ENCODE measurements around the gene MGAT5B. TPM values are rescaled to one million over a fixed set of nuclear protein-coding genes. Genes with fewer than 3 reads are reported as not detected.

Gene MGAT5B
- total RNA-seq, 1 experiment from 2014 or later: 1.0 TPM

GRCh38 chr17:76871668-76872067 lies 3.5 kb downstream of the MGAT5B start:
- peaks cover 19% of the 10 kb centered on the region for H3K27me3 Mint-ChIP-seq (ENCODE audit: unreplicated experiment)
- DNase-seq: no peak
- no peaks in the 10 kb centered on the region for H3K9me3 Mint-ChIP-seq (ENCODE audit: low read depth, unreplicated experiment)
- TF ChIP-seq, protein P1, sequence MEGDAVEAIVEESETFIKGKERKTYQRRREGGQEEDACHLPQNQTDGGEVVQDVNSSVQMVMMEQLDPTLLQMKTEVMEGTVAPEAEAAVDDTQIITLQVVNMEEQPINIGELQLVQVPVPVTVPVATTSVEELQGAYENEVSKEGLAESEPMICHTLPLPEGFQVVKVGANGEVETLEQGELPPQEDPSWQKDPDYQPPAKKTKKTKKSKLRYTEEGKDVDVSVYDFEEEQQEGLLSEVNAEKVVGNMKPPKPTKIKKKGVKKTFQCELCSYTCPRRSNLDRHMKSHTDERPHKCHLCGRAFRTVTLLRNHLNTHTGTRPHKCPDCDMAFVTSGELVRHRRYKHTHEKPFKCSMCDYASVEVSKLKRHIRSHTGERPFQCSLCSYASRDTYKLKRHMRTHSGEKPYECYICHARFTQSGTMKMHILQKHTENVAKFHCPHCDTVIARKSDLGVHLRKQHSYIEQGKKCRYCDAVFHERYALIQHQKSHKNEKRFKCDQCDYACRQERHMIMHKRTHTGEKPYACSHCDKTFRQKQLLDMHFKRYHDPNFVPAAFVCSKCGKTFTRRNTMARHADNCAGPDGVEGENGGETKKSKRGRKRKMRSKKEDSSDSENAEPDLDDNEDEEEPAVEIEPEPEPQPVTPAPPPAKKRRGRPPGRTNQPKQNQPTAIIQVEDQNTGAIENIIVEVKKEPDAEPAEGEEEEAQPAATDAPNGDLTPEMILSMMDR (IDR thresholded peaks at IDR 0.05; ENCODE audit: unreplicated experiment): no peak
- H3K36me3 Mint-ChIP-seq (ENCODE audit: insufficient read depth, unreplicated experiment): peaks cover 25% of the 10 kb centered on the region
- CTCF ChIA-PET: interaction anchor here (0.7 to 2.1 kb wide), 6 partner anchors 15 to 343 kb away, joined by 3 to 12 read pairs (median 4); no protein-coding TSS in a partner anchor
- H3K4me1 Mint-ChIP-seq (ENCODE audit: low read depth, unreplicated experiment): peaks cover 30% of the 10 kb centered on the region
- no peak overlapping the region for H3K27ac Mint-ChIP-seq (ENCODE audit: unreplicated experiment)
- intact Hi-C loops (cut with micrococcal nuclease; ENCODE audit: unreplicated experiment): no loop called here
- no TSS peak for BruUV-seq (replicated peaks)
- no peak overlapping the region for H3K4me3 Mint-ChIP-seq (ENCODE audit: low read depth, unreplicated experiment)

DNA sequence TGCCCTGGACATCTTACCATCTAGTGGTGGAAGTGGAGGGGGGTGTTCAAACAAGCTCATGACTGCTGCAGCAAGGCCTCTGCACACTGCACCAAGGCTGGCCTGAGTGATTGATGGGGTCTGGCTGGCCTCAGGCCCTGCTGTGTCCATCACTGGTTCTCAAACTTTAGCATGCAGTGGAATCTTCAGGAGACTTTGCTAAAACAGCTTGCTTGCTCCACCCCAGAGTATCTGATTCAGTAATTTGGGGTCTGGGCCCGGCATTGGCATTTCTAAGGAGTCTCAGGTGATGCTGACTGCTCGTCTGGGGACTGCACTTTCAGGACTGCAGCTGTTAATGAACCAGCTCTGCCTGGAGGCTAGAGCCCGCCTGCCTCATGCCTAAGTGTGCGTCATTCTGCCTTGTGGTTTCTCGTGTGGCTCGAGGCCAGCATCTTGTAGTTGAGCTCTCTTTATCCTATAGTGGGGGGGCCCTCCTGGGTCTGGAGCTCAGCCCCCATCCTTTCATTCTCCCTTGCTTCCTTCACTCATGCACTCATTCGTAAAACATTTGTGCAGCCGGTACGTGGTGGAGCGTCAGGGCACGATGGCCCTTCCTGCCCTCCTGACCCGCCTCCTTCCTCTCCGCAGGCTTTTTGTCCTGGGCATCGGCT lies 4.1 kb downstream of the MGAT5B start:
- peaks cover 30% of the 10 kb centered on the region for H3K4me1 Mint-ChIP-seq (ENCODE audit: low read depth, unreplicated experiment)
- BruUV-seq (replicated peaks): no TSS peak
- intact Hi-C loops (cut with micrococcal nuclease; ENCODE audit: unreplicated experiment): no loop called here
- CTCF ChIA-PET: interaction anchor here (0.6 to 2.1 kb wide), 9 partner anchors 14 to 624 kb away, joined by 3 to 12 read pairs (median 4); no protein-coding TSS in a partner anchor
- TF ChIP-seq, protein P1 (IDR thresholded peaks at IDR 0.05; ENCODE audit: unreplicated experiment): no peak
- peaks cover 19% of the 10 kb centered on the region for H3K27me3 Mint-ChIP-seq (ENCODE audit: unreplicated experiment)
- H3K27ac Mint-ChIP-seq (ENCODE audit: unreplicated experiment): peak overlapping the region; percentile 6
- H3K9me3 Mint-ChIP-seq (ENCODE audit: low read depth, unreplicated experiment): no peaks in the 10 kb centered on the region
- DNase-seq: peak; percentile 81
- H3K4me3 Mint-ChIP-seq (ENCODE audit: low read depth, unreplicated experiment): peak overlapping the region; percentile 5
- peaks cover 25% of the 10 kb centered on the region for H3K36me3 Mint-ChIP-seq (ENCODE audit: insufficient read depth, unreplicated experiment)

- peaks cover 19% of the 10 kb centered on the region for H3K27me3 Mint-ChIP-seq (ENCODE audit: unreplicated experiment)
- peak overlapping the region; percentile 6 for H3K27ac Mint-ChIP-seq (ENCODE audit: unreplicated experiment)
- DNase-seq: no peak
- TF ChIP-seq, protein P1 (IDR thresholded peaks at IDR 0.05; ENCODE audit: unreplicated experiment): no peak
- H3K9me3 Mint-ChIP-seq (ENCODE audit: low read depth, unreplicated experiment): no peaks in the 10 kb centered on the region
- CTCF ChIA-PET: interaction anchor here (0.6 to 2.1 kb wide), 6 partner anchors 45 to 623 kb away, joined by 3 to 12 read pairs (median 4); no protein-coding TSS in a partner anchor
- intact Hi-C loops (cut with micrococcal nuclease; ENCODE audit: unreplicated experiment): no loop called here
- H3K4me1 Mint-ChIP-seq (ENCODE audit: low read depth, unreplicated experiment): peaks cover 25% of the 10 kb centered on the region
- no TSS peak for BruUV-seq (replicated peaks)
- peaks cover 21% of the 10 kb centered on the region for H3K36me3 Mint-ChIP-seq (ENCODE audit: insufficient read depth, unreplicated experiment)
- peak overlapping the region; percentile 5 for H3K4me3 Mint-ChIP-seq (ENCODE audit: low read depth, unreplicated experiment)
These were observed 4.6 kb downstream of the MGAT5B start for GRCh38 chr17:76872874-76873221.

DNA sequence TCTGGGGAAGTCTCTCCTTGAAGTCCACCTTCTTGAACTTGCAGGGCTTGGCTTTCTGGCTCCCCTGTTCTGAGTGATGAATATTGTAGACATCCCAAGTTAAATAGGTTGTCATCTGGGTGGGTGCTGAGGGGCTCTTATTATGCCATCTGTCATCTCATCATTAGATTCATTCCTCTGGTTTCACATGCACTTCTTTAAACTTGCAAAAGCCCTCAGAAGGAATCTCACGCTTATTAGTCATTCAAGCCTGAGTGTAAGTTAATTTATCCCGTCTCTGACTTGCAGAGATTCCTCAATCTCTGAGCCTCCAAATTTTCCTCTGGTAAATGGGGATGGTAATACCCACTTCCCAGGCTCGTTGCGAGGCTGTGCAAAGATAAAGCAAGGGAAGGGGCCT lies 5.7 kb downstream of the MGAT5B start:
- no peak overlapping the region for H3K4me3 Mint-ChIP-seq (ENCODE audit: low read depth, unreplicated experiment)
- DNase-seq: no peak
- H3K9me3 Mint-ChIP-seq (ENCODE audit: low read depth, unreplicated experiment): no peaks in the 10 kb centered on the region
- CTCF ChIA-PET: no interaction called here
- no peak overlapping the region for H3K27ac Mint-ChIP-seq (ENCODE audit: unreplicated experiment)
- peaks cover 22% of the 10 kb centered on the region for H3K4me1 Mint-ChIP-seq (ENCODE audit: low read depth, unreplicated experiment)
- intact Hi-C loops (cut with micrococcal nuclease; ENCODE audit: unreplicated experiment): no loop called here
- H3K27me3 Mint-ChIP-seq (ENCODE audit: unreplicated experiment): peaks cover 29% of the 10 kb centered on the region
- BruUV-seq (replicated peaks): no TSS peak
- TF ChIP-seq, protein P1 (IDR thresholded peaks at IDR 0.05; ENCODE audit: unreplicated experiment): no peak
- H3K36me3 Mint-ChIP-seq (ENCODE audit: insufficient read depth, unreplicated experiment): peaks cover 17% of the 10 kb centered on the region

All from Calu3 (cell line).